H1 (cell line): Measurements from ENCODE around the gene ZNF2. TPM values are rescaled to one million over a fixed set of nuclear protein-coding genes. Genes with fewer than 3 reads are reported as not detected.

Source experiments
- EZH2 ChIP-seq: fragments of 200-600 bp; sonication (generic); IDR thresholded peaks from 2 replicates; pipeline ENCODE4 v1.7.1; 2012; ENCODE audit warnings: low read depth, mild to moderate bottlenecking, moderate library complexity, low read length, inconsistent platforms; ENCODE audit not compliant: severe bottlenecking
- polyA plus RNA-seq, 7 experiments: library from polyadenylated mRNA; depleted of rRNA in 3 of 7; stranded (reverse) in 5 of 7; unstranded in 2 of 7; fragments of >200 nt in 5 of 7; fragments of 200-250 nt in 2 of 7; gene quantifications; 1 replicate in 5 of 7; 2 replicates in 1 of 7; 4 replicates in 1 of 7; pipeline versions ENCODE4 v1.2.1 to v1.2.3, GENCODE V29; 2011 to 2013; ENCODE audit warnings: missing spikeins in 2 of 7, mixed read lengths in 2 of 7
- total RNA-seq: library from RNA; stranded (reverse); fragmentation: NEBNext Ultra II Directional; extraction: Animal tissue kit (Norgen Biotek cat#: 25700); gene quantifications from 2 replicates; pipeline ENCODE4 v1.2.1, GENCODE V29; 2021

Gene ZNF2
- total and polyA plus RNA-seq, 2 of the 8 experiments (the other 6 are each of a cell fraction or from before 2014, with no cell fraction given): 1.3 to 3.0 TPM

DNA sequence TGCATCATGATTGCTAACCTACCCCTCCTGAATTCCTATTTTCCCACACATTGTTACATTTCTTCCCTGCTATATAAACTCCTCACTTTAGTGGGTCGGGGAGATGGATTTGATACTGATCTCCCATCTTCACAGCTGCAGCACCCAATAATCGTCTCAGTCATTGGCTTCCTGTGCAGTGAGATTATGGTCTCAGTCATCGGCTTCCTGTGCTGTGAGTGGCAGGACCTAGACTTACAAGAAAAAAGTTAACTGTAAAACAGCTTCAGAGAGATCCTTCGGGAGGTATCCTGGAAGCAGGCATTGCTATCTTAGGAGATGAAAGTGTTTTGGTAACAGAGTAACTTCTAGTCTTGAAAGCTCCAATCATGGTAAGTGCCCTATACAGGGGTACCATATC is 38.3 kb downstream of the ZNF2 start (continued):
- no peak for TF ChIP-seq EZH2
